HepG2 (cell line): Measurements from ENCODE around the gene OR8S1. TPM values are rescaled to one million over a fixed set of nuclear protein-coding genes. Genes with fewer than 3 reads are reported as not detected.

ENCODE experiments used
- ATAC-seq: fragments of 200-7000 bp; cut with Tn5 transposase; 3 replicates; pipeline ENCODE4 v1.9.1; 2020; ENCODE audit warnings: mild to moderate bottlenecking, moderate library complexity
- BruUV-seq: library from RNA; stranded (reverse); fragments of 400-500 nt; replicated peaks from 2 replicates; lab custom pipeline; 2021; lab: Mats Ljungman, UMichigan
- CTCF ChIA-PET: fragments of 300-600 bp; formaldehyde crosslinking; extraction: SDS; loops from one replicate; lab custom pipeline; 2021; ENCODE audit warnings: low total read pairs, inconsistent platforms, low intra/inter-chr PET ratio; lab: Yijun Ruan, JAX
- POLR2A ChIA-PET: fragments of 350-600 bp; sonication (Branson Sonifier 250); formaldehyde crosslinking; loops from one replicate; lab custom pipeline; 2020; ENCODE audit warnings: antibody characterized with exemption, inconsistent platforms; lab: Yijun Ruan, JAX
- DNase-seq: peaks from one replicate; pipeline ENCODE4 v3.0.0-alpha.2; 2015; ENCODE audit warnings: low spot score
- FAIRE-seq: peaks from 3 replicates; lab custom pipeline; 2011; peaks lifted over from hg19 to GRCh38; lab: Jason Lieb, UNC
- H2AFZ ChIP-seq: one replicate; pipeline ENCODE4 v1.6.1; 2011; ENCODE audit warnings: low read length, inconsistent platforms
- H3K27ac ChIP-seq: fragments of 300-600 bp; 3 replicates; pipeline ENCODE4 v1.8.0; 2011; ENCODE audit warnings: mixed run types, mild to moderate bottlenecking, mixed read lengths, low read length, inconsistent platforms; ENCODE audit not compliant: insufficient read depth; ENCODE audit errors: extremely low read length
- H3K27me3 ChIP-seq, 2 experiments: fragments of 200-600 bp in 1 of 2; 2 replicates in 1 of 2; 3 replicates in 1 of 2; pipeline versions ENCODE4 v1.6.0 to v1.8.0; 2011; ENCODE audit warnings: low read length in 2 of 2, mild to moderate bottlenecking in 2 of 2, moderate library complexity in 2 of 2, inconsistent platforms in 1 of 2; ENCODE audit not compliant: insufficient read depth in 2 of 2, control insufficient read depth in 1 of 2
- H3K36me3 ChIP-seq, 2 experiments: fragments of 200-600 bp in 1 of 2; replicated peaks in 1 of 2; 2 replicates in 1 of 2; 3 replicates in 1 of 2; pipeline versions ENCODE4 v1.5.1 to v1.8.0; 2011; ENCODE audit warnings: low read length in 2 of 2, inconsistent platforms in 1 of 2; ENCODE audit not compliant: insufficient read depth in 2 of 2, control insufficient read depth in 1 of 2
- H3K4me1 ChIP-seq: 2 replicates; pipeline ENCODE4 v1.5.1; 2012; ENCODE audit warnings: low read length, inconsistent platforms; ENCODE audit not compliant: insufficient read depth
- H3K4me2 ChIP-seq: 2 replicates; pipeline ENCODE4 v1.6.0; 2011; ENCODE audit warnings: low read depth, low read length, inconsistent platforms
- H3K4me3 ChIP-seq, 3 experiments: fragments of 200-600 bp in 1 of 3; sonication (generic), shearing (Covaris generic) in 1 of 3; replicated peaks in 1 of 3; 2 replicates each; pipeline ENCODE4 v1.5.1; 2011 to 2016; ENCODE audit warnings: low read length in 3 of 3, inconsistent platforms in 2 of 3, low read depth in 2 of 3, mild to moderate bottlenecking in 2 of 3, control low read depth in 1 of 3, mixed read lengths in 1 of 3; ENCODE audit not compliant: insufficient read depth in 1 of 3
- H3K79me2 ChIP-seq: one replicate; pipeline ENCODE4 v1.6.1; 2011; ENCODE audit warnings: low read length, inconsistent platforms; ENCODE audit not compliant: insufficient read depth
- H3K9ac ChIP-seq: 2 replicates; pipeline ENCODE4 v1.6.0; 2011; ENCODE audit warnings: mild to moderate bottlenecking, low read depth, low read length, inconsistent platforms; ENCODE audit not compliant: insufficient read depth
- H3K9me3 ChIP-seq: 2 replicates; pipeline ENCODE4 v1.5.1; 2012; ENCODE audit warnings: mild to moderate bottlenecking, low read length
- H4K20me1 ChIP-seq: 2 replicates; pipeline ENCODE4 v1.6.0; 2011; ENCODE audit warnings: inconsistent platforms, mild to moderate bottlenecking, low read length, moderate library complexity; ENCODE audit not compliant: insufficient read depth
- ASH2L ChIP-seq: fragments of 300-600, 200-600 bp; sonication (generic); IDR thresholded peaks from 2 replicates; pipeline ENCODE4 v1.7.0; 2017; ENCODE audit warnings: low read depth, mild to moderate bottlenecking, moderate library complexity, mixed read lengths, low read length; ENCODE audit not compliant: insufficient read length
- CENPBD1 ChIP-seq: sonication (generic); formaldehyde crosslinking; IDR thresholded peaks from 2 replicates; pipeline ENCODE4 v1.8.0; 2022; ENCODE audit warnings: missing genetic modification reagents, low read depth, mild to moderate bottlenecking, borderline replicate concordance
- CERS6 ChIP-seq: sonication (generic); formaldehyde crosslinking; IDR thresholded peaks from 2 replicates; pipeline ENCODE4 v1.5.0; 2020; ENCODE audit warnings: missing genetic modification reagents
- CREB3 ChIP-seq: sonication (generic); formaldehyde crosslinking; IDR thresholded peaks from 2 replicates; pipeline ENCODE4 v1.5.0; 2020; ENCODE audit warnings: missing genetic modification reagents
- DRAP1 ChIP-seq: IDR thresholded peaks from 2 replicates; pipeline ENCODE4 v1.6.1; 2016; ENCODE audit warnings: missing genetic modification reagents, missing compliant biosample characterization
- ERF ChIP-seq: IDR thresholded peaks from 2 replicates; pipeline ENCODE4 v1.6.1; 2018; ENCODE audit warnings: missing biosample characterization, missing genetic modification reagents
- GATA4 ChIP-seq: sonication (generic); IDR thresholded peaks from 2 replicates; pipeline ENCODE4 v1.6.1; 2016; ENCODE audit warnings: antibody characterized with exemption, low read depth, borderline replicate concordance
- HMG20A ChIP-seq: IDR thresholded peaks from 2 replicates; pipeline ENCODE4 v1.6.1; 2016; ENCODE audit warnings: borderline replicate concordance
- MTA3 ChIP-seq: sonication (generic); formaldehyde crosslinking; IDR thresholded peaks from 2 replicates; pipeline ENCODE4 v1.4.0; 2020; ENCODE audit warnings: missing genetic modification reagents
- MXI1 ChIP-seq: IDR thresholded peaks from 3 replicates; pipeline ENCODE4 v1.6.1; 2012; ENCODE audit warnings: low read depth, low read length, inconsistent platforms, borderline replicate concordance
- MZF1 ChIP-seq: sonication (generic); formaldehyde crosslinking; IDR thresholded peaks from 2 replicates; pipeline ENCODE4 v1.8.1; 2023; ENCODE audit warnings: mild to moderate bottlenecking, missing genetic modification reagents, borderline replicate concordance
- PAWR ChIP-seq: sonication (generic); formaldehyde crosslinking; IDR thresholded peaks from 2 replicates; pipeline ENCODE4 v1.4.0; 2020; ENCODE audit warnings: missing genetic modification reagents, mild to moderate bottlenecking, borderline replicate concordance
- RFX5 ChIP-seq: IDR thresholded peaks from 2 replicates; pipeline ENCODE4 v1.6.1; 2011; ENCODE audit warnings: low read depth, low read length, improper control_type of control experiment
- SMAD9 ChIP-seq: sonication (generic); formaldehyde crosslinking; IDR thresholded peaks from 2 replicates; pipeline ENCODE4 v1.5.1; 2020; ENCODE audit warnings: mild to moderate bottlenecking, missing genetic modification reagents
- TRAFD1 ChIP-seq: sonication (generic); formaldehyde crosslinking; IDR thresholded peaks from 2 replicates; pipeline ENCODE4 v1.5.1; 2020; ENCODE audit warnings: missing genetic modification reagents, mild to moderate bottlenecking, borderline replicate concordance
- ZNF256 ChIP-seq: sonication (generic); formaldehyde crosslinking; conservative IDR thresholded peaks from 2 replicates; pipeline ENCODE4 v1.4.0; 2020; ENCODE audit warnings: missing genetic modification reagents
- ZNF879 ChIP-seq: sonication (generic); formaldehyde crosslinking; IDR thresholded peaks from 2 replicates; pipeline ENCODE4 v1.8.1; 2023; ENCODE audit warnings: missing genetic modification reagents
- ZSCAN20 ChIP-seq: sonication (generic); formaldehyde crosslinking; IDR thresholded peaks from 2 replicates; pipeline ENCODE4 v1.4.0; 2020; ENCODE audit warnings: missing genetic modification reagents, mild to moderate bottlenecking, borderline replicate concordance
- ZSCAN31 ChIP-seq: sonication (generic); formaldehyde crosslinking; IDR thresholded peaks from 2 replicates; pipeline ENCODE4 v1.5.0; 2020; ENCODE audit warnings: low read depth, mild to moderate bottlenecking, missing genetic modification reagents
- WGBS: methylation state at CpG from one replicate; pipeline ENCODE4 v1.1.6; 2017; ENCODE audit warnings: low lambda C conversion rate; 5-methylcytosine and 5-hydroxymethylcytosine counted together
- in situ Hi-C: cut with HindIII; loops from 2 replicates; pipeline ENCODE4 v1.10.0; 2017; ENCODE audit warnings: low pct_unique_long_range_greater_than_20kb; ENCODE audit not compliant: extremely low pct_ligation_motif_present
- intact Hi-C: fragments of 100-400 bp; cut with micrococcal nuclease; formaldehyde crosslinking; loops from one replicate; pipeline ENCODE4 v1.10.0; 2022; ENCODE audit not compliant: unreplicated experiment
- polyA plus RNA-seq, 8 experiments: library from polyadenylated mRNA; depleted of rRNA in 3 of 8; stranded (reverse) in 7 of 8; unstranded in 1 of 8; fragments of >200 nt; fragmentation: Illumina TruSeq in 4 of 8; extraction: Trizol in 4 of 8; gene quantifications; 2 replicates each; pipeline versions ENCODE4 v1.2.1 to v1.2.3, GENCODE V29; 2011 to 2016; ENCODE audit warnings: low read depth in 4 of 8, missing spikeins in 1 of 8, mixed read lengths in 1 of 8; ENCODE audit not compliant: insufficient read depth in 1 of 8
- total RNA-seq, 5 experiments: library from RNA; depleted of rRNA; stranded (reverse); fragments of >200 nt; fragmentation: Illumina TruSeq; extraction: Trizol; gene quantifications; 2 replicates each; pipeline ENCODE4 v1.2.3, GENCODE V29; 2016; ENCODE audit warnings: low read depth in 1 of 5

The OR8S1 gene
- total and polyA plus RNA-seq, 2 of the 13 experiments (the other 11 are each of a cell fraction or from before 2014, with no cell fraction given), result not detected

GRCh38 chr12:48527891-48528670 is 2.6 kb downstream of the OR8S1 start:
- DNase-seq (no peak), ATAC-seq (no peak), FAIRE-seq (no peak)
- POLR2A ChIA-PET, result no interaction called here
- Histone ChIP-seq H3K27ac (no peak overlapping the region), H3K79me2 (no peaks in the 10 kb centered on the region), H3K9ac (no peak overlapping the region), H3K4me3 (no peak overlapping the region), H3K27me3 (peaks cover 4 to 15% of the 10 kb centered on the region in 2 experiments; a peak in 3 of 5 replicates), H2AFZ (no peak overlapping the region), H3K4me1 (no peaks in the 10 kb centered on the region), H4K20me1 (no peaks in the 10 kb centered on the region), H3K36me3 (no peaks in the 10 kb centered on the region), H3K9me3 (no peaks in the 10 kb centered on the region), H3K4me2 (no peak overlapping the region)
- no TSS peak for BruUV-seq
- intact Hi-C loops, result no loop called here
- CTCF ChIA-PET, result no interaction called here
- 72% methylated on average over 27 of the region's 44 CpGs for WGBS
- in situ Hi-C loops, result no loop called here
- TF ChIP-seq CERS6 (CRISPR knock-in tag), result no peak
- no peak for TF ChIP-seq ZSCAN20
- no peak for TF ChIP-seq CENPBD1 (CRISPR knock-in tag)
- no peak for TF ChIP-seq DRAP1
- no peak for TF ChIP-seq ASH2L
- no peak for TF ChIP-seq TRAFD1 (CRISPR knock-in tag)
- no peak for TF ChIP-seq MZF1 (CRISPR knock-in tag)
- TF ChIP-seq ERF (CRISPR knock-in tag), result no peak
- no peak for TF ChIP-seq ZSCAN31
- TF ChIP-seq RFX5, result no peak
- TF ChIP-seq MXI1, result no peak
- TF ChIP-seq MTA3 (CRISPR knock-in tag), result no peak
- no peak for TF ChIP-seq ZNF879
- no peak for TF ChIP-seq HMG20A (CRISPR knock-in tag)
- TF ChIP-seq SMAD9 (CRISPR knock-in tag), result no peak
- no peak for TF ChIP-seq CREB3 (CRISPR knock-in tag)
- TF ChIP-seq ZNF256 (CRISPR knock-in tag), result no peak
- no peak for TF ChIP-seq GATA4
- no peak for TF ChIP-seq PAWR (CRISPR knock-in tag)
- TF ChIP-seq, all 625 proteins: peak for 0
